Measurements from ENCODE around the gene TMCO2.
A peak's percentile ranks its signal among the peaks of the same experiment; 100 is the strongest.

TMCO2 gene

GRCh38 chr1:40265919-40266318 lies 18.2 kb downstream of the TMCO2 start:
- ATAC-seq (replicated peaks): no peak
- Mint-ChIP-seq H3K27me3 (no peaks in the 10 kb centered on the region), H3K36me3 (ENCODE audit: insufficient read depth) (peaks cover 68% of the 10 kb centered on the region), H3K4me1 (ENCODE audit: low read depth in 2 of 2) (peaks cover 5 to 11% of the 10 kb centered on the region in 2 donors), H3K27ac (no peak overlapping the region), H3K4me3 (no peak overlapping the region), H3K9me3 (no peaks in the 10 kb centered on the region)
- DNase-seq: no peak

- ATAC-seq (replicated peaks): no peak
- H3K27ac Mint-ChIP-seq: no peak overlapping the region
- no peak for DNase-seq
- peaks cover 5 to 11% of the 10 kb centered on the region in 2 donors for H3K4me1 Mint-ChIP-seq (ENCODE audit: low read depth in 2 of 2)
- H3K36me3 Mint-ChIP-seq (ENCODE audit: insufficient read depth): peaks cover 59% of the 10 kb centered on the region
- no peaks in the 10 kb centered on the region for H3K27me3 Mint-ChIP-seq
- no peaks in the 10 kb centered on the region for H3K9me3 Mint-ChIP-seq
- H3K4me3 Mint-ChIP-seq: no peak overlapping the region
Measured at GRCh38 chr1:40266786-40267535, 19.2 kb downstream of the TMCO2 start.

GRCh38 chr1:40267767-40268187 lies 20.0 kb downstream of the TMCO2 start:
- Mint-ChIP-seq H3K27me3 (no peaks in the 10 kb centered on the region), H3K4me1 (ENCODE audit: low read depth in 2 of 2) (peaks cover 3 to 9% of the 10 kb centered on the region in 2 donors), H3K9me3 (no peaks in the 10 kb centered on the region), H3K4me3 (no peak overlapping the region), H3K27ac (no peak overlapping the region), H3K36me3 (ENCODE audit: insufficient read depth) (peaks cover 59% of the 10 kb centered on the region)
- ATAC-seq (replicated peaks) (no peak), DNase-seq (no peak)

GRCh38 chr1:40268211-40268610 lies 20.5 kb downstream of the TMCO2 start:
- Mint-ChIP-seq H3K4me1 (ENCODE audit: low read depth in 2 of 2) (peaks cover 0 to 9% of the 10 kb centered on the region in 2 donors), H3K9me3 (no peaks in the 10 kb centered on the region), H3K36me3 (ENCODE audit: insufficient read depth) (peaks cover 61% of the 10 kb centered on the region), H3K4me3 (no peak overlapping the region), H3K27ac (no peak overlapping the region), H3K27me3 (no peaks in the 10 kb centered on the region)
- ATAC-seq (replicated peaks) (no peak), DNase-seq (no peak)

GRCh38 chr1:40270152-40270834 lies 22.6 kb downstream of the TMCO2 start:
- Mint-ChIP-seq H3K4me3 (no peak overlapping the region), H3K27ac (peak overlapping the region; percentile 18 to 79), H3K27me3 (no peaks in the 10 kb centered on the region), H3K9me3 (no peaks in the 10 kb centered on the region), H3K36me3 (ENCODE audit: insufficient read depth) (peaks cover 47% of the 10 kb centered on the region), H3K4me1 (ENCODE audit: low read depth in 2 of 2) (peaks cover 0 to 12% of the 10 kb centered on the region in 2 donors)
- DNase-seq (no peak), ATAC-seq (replicated peaks) (no peak)

GRCh38 chr1:40272653-40273213 lies 25.0 kb downstream of the TMCO2 start:
- Mint-ChIP-seq H3K4me1 (ENCODE audit: low read depth in 2 of 2) (peaks cover 0 to 12% of the 10 kb centered on the region in 2 donors), H3K27me3 (no peaks in the 10 kb centered on the region), H3K4me3 (no peak overlapping the region), H3K9me3 (no peaks in the 10 kb centered on the region), H3K36me3 (ENCODE audit: insufficient read depth) (peaks cover 51% of the 10 kb centered on the region), H3K27ac (peak overlapping the region in 1 of 2 donors; percentile 74)
- DNase-seq (no peak), ATAC-seq (replicated peaks) (no peak)

GRCh38 chr1:40273547-40274166 lies 25.9 kb downstream of the TMCO2 start:
- Mint-ChIP-seq H3K4me3 (no peak overlapping the region), H3K27me3 (no peaks in the 10 kb centered on the region), H3K36me3 (ENCODE audit: insufficient read depth) (peaks cover 46% of the 10 kb centered on the region), H3K9me3 (no peaks in the 10 kb centered on the region), H3K4me1 (ENCODE audit: low read depth in 2 of 2) (peaks cover 0 to 12% of the 10 kb centered on the region in 2 donors), H3K27ac (peak overlapping the region in 1 of 2 donors; percentile 70)
- DNase-seq (no peak), ATAC-seq (replicated peaks) (no peak)

GRCh38 chr1:40274331-40274730 lies 26.6 kb downstream of the TMCO2 start:
- no peak for ATAC-seq (replicated peaks)
- no peak for DNase-seq
- Mint-ChIP-seq H3K9me3 (no peaks in the 10 kb centered on the region), H3K36me3 (ENCODE audit: insufficient read depth) (peaks cover 43% of the 10 kb centered on the region), H3K27ac (peak overlapping the region in 1 of 2 donors; percentile 70), H3K27me3 (no peaks in the 10 kb centered on the region), H3K4me1 (ENCODE audit: low read depth in 2 of 2) (peaks cover 0 to 12% of the 10 kb centered on the region in 2 donors), H3K4me3 (no peak overlapping the region)

- no peaks in the 10 kb centered on the region for H3K27me3 Mint-ChIP-seq
- peaks cover 46% of the 10 kb centered on the region for H3K36me3 Mint-ChIP-seq (ENCODE audit: insufficient read depth)
- ATAC-seq (replicated peaks) (no peak), DNase-seq (no peak)
- no peaks in the 10 kb centered on the region for H3K9me3 Mint-ChIP-seq
- peaks cover 0 to 7% of the 10 kb centered on the region in 2 donors for H3K4me1 Mint-ChIP-seq (ENCODE audit: low read depth in 2 of 2)
- no peak overlapping the region for H3K4me3 Mint-ChIP-seq
- peak overlapping the region in 1 of 2 donors; percentile 12 for H3K27ac Mint-ChIP-seq
Measured at GRCh38 chr1:40276122-40276521, 28.4 kb downstream of the TMCO2 start.

- Mint-ChIP-seq H3K27me3 (no peaks in the 10 kb centered on the region), H3K4me1 (ENCODE audit: low read depth in 2 of 2) (peaks cover 0 to 1% of the 10 kb centered on the region in 2 donors), H3K27ac (peak overlapping the region in 1 of 2 donors; percentile 45), H3K36me3 (ENCODE audit: insufficient read depth) (peaks cover 74% of the 10 kb centered on the region), H3K9me3 (no peaks in the 10 kb centered on the region), H3K4me3 (no peak overlapping the region)
- DNase-seq: no peak
- no peak for ATAC-seq (replicated peaks)
Measured at GRCh38 chr1:40281853-40282252, 34.1 kb downstream of the TMCO2 start.

- no peak overlapping the region for H3K4me3 Mint-ChIP-seq
- peaks cover 46% of the 10 kb centered on the region for H3K36me3 Mint-ChIP-seq (ENCODE audit: insufficient read depth)
- peaks cover 0 to 3% of the 10 kb centered on the region in 2 donors for H3K4me1 Mint-ChIP-seq (ENCODE audit: low read depth in 2 of 2)
- H3K9me3 Mint-ChIP-seq: no peaks in the 10 kb centered on the region
- DNase-seq: no peak
- no peak for ATAC-seq (replicated peaks)
- peak overlapping the region in 1 of 2 donors; percentile 3 for H3K27ac Mint-ChIP-seq
- no peaks in the 10 kb centered on the region for H3K27me3 Mint-ChIP-seq
Measured at GRCh38 chr1:40291293-40291692, 43.6 kb downstream of the TMCO2 start.

GRCh38 chr1:40299366-40300248 lies 51.9 kb downstream of the TMCO2 start:
- H3K4me3 Mint-ChIP-seq: no peak overlapping the region
- no peaks in the 10 kb centered on the region for H3K9me3 Mint-ChIP-seq
- no peaks in the 10 kb centered on the region for H3K36me3 Mint-ChIP-seq (ENCODE audit: insufficient read depth)
- ATAC-seq (replicated peaks) (no peak), DNase-seq (no peak)
- H3K27ac Mint-ChIP-seq: no peak overlapping the region
- no peaks in the 10 kb centered on the region for H3K27me3 Mint-ChIP-seq
- no peaks in the 10 kb centered on the region for H3K4me1 Mint-ChIP-seq (ENCODE audit: low read depth in 2 of 2)

GRCh38 chr1:40300249-40300567 lies 52.5 kb downstream of the TMCO2 start:
- Mint-ChIP-seq H3K4me1 (ENCODE audit: low read depth in 2 of 2) (no peaks in the 10 kb centered on the region), H3K27ac (no peak overlapping the region), H3K9me3 (no peaks in the 10 kb centered on the region), H3K36me3 (ENCODE audit: insufficient read depth) (no peaks in the 10 kb centered on the region), H3K27me3 (no peaks in the 10 kb centered on the region), H3K4me3 (no peak overlapping the region)
- DNase-seq (no peak), ATAC-seq (replicated peaks) (no peak)

All from effector memory CD8-positive, alpha-beta T cell (primary cell).